Activated CD4-positive, CD25-positive, alpha-beta regulatory T cell (primary cell): Measurements from ENCODE around the gene MAP2K7.
"Not testable (repeated sequence)": the region's sequence is repeated elsewhere in the genome, so short reads cannot be mapped to it uniquely, and the experiment has no call there.

Experiments
- DNase-seq, 4 experiments: peaks; one replicate each; lab custom pipeline; 2025; lab: John Stamatoyannopoulos, UW

The MAP2K7 gene

DNA sequence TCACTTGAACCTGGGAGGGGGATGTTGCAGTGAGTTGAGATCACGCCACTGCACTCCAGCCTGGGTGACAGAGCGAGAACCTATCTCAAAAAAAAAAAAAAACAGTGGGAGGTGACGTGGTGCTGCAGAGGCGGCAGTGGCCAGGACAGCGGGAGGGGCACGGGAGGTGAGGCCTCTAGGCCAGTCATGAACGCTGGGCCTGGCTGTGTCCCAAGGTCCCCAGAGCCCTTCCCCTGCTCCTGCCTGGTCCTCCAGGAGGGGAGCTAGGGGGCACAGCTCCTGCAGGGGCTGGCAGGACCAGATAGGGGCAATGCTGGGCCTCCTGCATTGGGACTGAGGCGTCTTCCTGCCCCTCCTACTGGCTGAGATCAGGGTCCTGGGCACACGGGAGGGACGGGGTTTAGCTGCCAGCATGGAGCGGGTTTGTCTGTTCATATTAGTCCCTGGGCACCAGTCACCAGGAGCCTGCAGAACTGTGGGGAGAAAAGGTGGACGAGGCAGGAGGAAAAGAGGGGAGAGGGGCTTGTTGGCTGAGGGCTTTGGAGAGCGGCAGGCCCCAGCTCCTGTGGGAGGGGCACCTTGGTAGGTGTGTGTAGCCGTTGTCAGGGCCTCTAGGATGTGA is 4.5 kb downstream of the MAP2K7 start:
- no peak for DNase-seq

- DNase-seq = no peak
Observed at GRCh38 chr19:7908742-7909461, 5.2 kb downstream of the MAP2K7 start.

DNA sequence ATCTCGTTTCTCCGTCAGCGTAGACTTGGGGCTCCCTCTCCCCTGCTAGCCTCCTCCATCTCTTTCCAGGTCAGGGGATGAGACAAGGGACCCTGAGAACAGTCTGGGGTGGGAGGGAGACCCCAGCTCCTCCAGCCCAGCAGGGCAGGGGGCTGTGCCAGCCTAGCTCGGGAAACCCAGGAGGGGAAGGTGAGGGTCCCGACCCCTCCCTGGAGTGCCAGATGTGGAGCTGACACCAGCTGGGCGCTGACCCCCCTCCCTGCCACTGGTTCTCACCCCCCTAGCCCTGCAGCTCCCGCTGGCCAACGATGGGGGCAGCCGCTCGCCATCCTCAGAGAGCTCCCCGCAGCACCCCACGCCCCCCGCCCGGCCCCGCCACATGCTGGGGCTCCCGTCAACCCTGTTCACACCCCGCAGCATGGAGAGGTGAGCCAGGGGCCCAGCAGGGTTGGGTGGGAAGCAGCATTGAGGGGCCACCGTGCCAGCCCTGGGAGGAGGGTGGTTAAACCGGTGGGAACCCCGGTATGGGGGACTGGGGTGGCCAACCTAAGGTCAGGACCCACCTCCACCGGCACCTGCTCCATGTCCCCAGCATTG is 5.9 kb downstream of the MAP2K7 start:
- DNase-seq = no peak

- DNase-seq = no peak
Observed at GRCh38 chr19:7910321-7911161, 6.9 kb downstream of the MAP2K7 start.

GRCh38 chr19:7911508-7912143 is 7.9 kb downstream of the MAP2K7 start:
- DNase-seq = no peak

DNA sequence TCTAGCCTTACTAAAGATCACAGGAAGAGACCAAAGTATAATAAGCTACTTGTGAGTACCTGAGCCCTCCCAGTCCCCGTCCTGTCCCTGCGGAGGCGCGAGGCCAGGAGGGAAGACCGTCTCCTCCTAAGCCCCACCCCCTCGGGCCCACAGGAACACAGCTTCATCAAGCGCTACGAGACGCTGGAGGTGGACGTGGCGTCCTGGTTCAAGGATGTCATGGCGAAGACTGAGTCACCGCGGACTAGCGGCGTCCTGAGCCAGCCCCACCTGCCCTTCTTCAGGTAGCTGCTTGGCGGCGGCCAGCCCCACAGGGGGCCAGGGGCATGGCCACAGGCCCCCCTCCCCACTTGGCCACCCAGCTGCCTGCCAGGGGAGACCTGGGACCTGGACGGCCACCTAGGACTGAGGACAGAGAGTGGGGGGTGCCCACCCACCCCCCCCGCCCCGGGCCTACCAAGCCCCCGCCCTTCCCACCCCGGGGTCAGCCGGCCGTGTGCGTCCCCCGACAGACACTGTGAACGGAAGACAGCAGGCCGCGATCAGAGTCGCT is 8.5 kb downstream of the MAP2K7 start:
- no peak for DNase-seq

DNA sequence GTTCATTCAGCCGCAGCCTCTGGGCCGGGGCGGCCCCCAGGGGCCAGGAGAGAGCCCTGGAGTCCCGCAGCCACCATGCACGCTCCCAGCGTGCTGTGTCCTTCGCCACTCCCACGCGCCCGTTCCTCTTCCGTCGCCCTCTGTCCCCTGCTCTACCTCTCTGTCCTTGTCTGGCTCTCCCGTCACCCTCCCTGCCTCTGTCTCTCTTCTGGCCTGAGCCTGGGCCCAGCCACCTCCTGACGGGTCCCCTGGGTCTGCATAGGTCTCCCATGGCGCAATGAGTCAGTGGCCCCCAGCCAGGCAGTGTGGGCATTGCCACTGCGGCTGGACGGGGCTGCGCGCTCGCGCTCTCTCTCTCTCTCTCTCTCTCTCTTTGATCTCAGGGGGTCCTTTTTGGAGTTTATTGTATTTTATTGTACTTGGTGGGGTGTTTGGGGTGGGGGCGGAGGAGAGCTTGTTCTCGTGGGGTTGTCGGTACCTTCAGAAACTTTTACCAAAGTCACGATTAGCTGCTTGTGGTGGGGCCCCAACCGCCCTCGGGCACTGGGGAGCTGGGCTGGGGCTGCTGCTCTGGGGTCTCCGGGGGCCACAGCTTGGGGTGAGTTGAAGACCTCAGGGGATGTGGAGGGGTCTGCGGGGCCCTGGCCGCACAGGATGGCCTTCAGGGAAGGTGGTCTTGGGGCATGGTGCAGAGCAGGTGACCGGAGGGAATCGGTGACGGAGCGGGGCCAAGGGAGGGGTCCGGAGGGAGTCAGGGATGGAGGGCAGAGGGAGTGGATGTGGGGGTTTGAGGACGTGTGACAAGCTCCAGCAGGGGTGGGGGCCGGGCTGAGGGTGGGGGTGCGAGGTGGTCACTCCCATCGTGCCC is 9.3 kb downstream of the MAP2K7 start:
- no peak for DNase-seq

DNA sequence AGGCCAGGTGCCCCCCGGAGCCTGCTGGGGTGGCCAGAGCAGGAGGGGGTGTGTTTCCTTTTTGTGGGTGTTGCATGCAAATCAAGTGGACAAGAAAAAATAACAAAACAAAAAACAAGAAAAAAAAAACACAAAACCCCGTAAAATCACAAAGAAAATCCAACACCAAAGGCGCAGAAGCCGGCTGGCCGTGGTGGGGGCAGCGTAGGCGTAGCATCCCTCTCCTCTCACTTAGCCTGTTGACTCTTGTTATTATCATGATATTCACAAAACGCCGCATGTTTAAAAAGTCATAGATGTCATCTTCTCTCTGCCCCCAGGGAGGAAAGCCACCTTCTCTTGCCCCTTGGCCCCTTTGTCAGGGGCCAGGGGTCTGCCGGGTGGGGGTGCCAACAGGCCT is 10.0 kb downstream of the MAP2K7 start:
- no peak for DNase-seq

- no peak for DNase-seq
Observed at GRCh38 chr19:7914099-7914498, 10.4 kb downstream of the MAP2K7 start.

DNA sequence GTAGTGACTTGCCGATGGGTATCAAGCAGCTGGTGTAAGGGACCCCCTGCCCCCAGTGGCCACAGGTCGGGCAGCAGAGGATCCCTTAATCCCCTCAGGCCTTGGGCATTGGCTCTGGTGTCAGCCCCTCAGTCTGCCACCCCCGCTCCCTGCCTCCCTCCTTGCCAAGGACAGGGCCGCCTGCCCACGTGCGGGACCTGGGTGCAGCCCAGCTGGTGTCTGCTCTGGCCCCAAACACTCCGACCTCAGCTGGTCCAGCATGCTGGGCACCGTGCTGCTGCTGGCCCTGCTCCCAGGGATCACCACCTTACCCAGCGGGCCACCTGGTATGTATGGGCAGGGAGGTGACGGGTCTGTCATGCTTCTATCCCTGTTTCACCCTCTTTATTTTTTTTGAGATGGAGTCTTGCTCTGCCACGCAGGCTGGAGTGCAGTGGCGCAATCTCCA is 10.9 kb downstream of the MAP2K7 start, which contains the start of gene TGFBR3L:
TSS of gene TGFBR3L (plus strand) at position 233 of the 448 bp plus-strand sequence.
- DNase-seq = no peak

DNA sequence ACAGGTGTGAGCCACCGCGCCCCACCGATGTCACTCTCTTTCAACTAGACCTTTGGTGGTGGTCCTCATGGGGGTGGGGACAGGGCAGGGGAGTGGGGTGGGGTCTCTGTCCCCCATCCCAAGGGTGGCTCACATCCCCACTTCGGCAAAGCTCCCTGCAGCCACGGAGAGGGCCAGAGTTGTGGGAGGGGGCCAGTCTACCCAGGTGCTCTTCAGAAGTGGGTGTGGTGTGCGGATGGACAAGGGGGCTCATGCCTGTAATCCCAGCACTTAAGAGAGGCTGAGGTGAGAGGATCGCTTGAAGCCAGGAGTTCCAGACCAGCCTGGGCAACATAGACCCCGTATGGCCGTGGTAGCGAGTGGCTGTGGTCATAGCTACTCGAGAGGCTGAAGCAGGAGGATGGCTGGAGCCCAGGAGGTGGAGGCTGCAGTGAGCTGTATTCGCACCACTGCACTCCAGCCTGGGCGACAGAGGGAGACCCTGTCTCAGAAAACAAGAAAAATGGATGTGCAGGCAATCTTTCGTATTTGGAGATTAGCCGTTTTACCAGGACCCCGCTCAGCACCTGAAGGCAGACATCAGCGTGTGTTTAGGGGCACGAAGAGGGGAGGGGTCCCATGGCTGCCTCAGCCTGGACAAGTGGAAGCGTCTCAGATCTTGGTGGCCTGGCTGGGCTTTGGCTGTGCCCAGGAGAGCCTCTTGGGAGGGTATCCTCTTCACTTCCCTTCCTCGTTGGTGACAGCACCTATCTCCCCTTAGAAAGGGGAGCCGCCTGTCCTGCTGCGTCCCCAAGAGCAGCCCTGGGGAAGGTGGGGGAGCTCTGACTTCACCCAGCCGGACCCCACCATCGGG is 11.8 kb downstream of the MAP2K7 start:
- DNase-seq = no peak

GRCh38 chr19:7916103-7916954 is 12.7 kb downstream of the MAP2K7 start:
- DNase-seq = peak in 2 of 4 experiments; percentile 29 to 36

DNA sequence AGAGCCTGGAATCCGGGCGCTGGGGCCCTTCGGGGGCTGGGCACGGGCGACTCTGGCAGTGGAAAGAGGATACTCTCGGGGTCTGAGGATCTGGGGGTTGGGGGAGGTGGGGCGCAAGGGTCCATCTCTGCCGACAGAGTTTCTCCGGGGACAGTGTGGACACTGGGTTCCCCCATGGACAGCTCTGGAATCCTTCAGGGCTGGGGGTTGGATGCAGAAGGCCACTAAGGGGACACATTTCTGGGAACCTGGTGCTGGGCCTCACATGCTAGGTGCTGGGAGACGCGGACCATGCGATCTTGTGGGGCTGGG is 13.2 kb downstream of the MAP2K7 start:
- no peak for DNase-seq

DNA sequence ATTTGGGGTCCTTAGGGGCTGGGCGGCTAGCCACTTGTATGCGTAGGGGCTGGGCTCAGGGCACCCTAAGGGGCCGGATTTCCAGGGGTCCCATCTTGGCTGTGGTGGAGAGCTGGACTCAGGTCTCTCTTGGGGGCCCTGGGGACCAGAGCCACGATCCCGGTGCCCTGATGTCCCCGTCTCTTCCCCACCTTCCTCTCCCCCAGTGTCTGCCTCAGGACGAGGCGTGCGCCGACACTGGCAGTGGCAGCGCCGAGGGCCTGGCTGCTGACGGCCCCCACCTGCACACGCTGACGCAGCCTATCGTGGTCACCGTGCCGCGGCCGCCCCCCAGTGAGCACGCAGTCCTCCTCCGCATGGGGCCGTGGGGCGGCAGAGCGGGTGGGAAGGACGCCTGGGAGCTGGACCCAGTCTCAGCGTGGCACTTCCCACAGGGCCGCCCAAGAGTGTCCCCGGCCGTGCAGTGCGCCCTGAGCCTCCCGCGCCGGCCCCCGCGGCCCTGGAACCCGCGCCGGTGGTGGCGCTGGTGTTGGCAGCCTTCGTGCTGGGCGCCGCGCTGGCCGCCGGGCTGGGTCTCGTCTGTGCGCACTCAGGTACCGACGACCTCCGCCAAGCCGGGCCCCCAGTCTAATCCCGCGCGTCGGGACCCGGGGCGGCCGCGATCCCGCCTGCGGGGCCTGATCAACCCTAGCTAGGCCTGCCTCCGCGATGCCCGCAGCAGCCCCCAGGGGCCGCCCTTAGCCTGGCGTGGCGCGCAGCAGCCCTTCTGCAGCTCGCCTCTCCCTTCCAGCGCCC is 13.8 kb downstream of the MAP2K7 start:
- peak in 3 of 4 experiments; percentile 19 to 36 (median 33) for DNase-seq

GRCh38 chr19:7918062-7918614 is 14.5 kb downstream of the MAP2K7 start:
- not testable (repeated sequence) for DNase-seq

GRCh38 chr19:7918615-7919421 is 15.1 kb downstream of the MAP2K7 start:
- DNase-seq = no peak
